ENCODE results near the gene DLGAP1.
"Not testable (repeated sequence)": the region's sequence is repeated elsewhere in the genome, so short reads cannot be mapped to it uniquely, and the experiment has no call there.

Gene DLGAP1

GRCh38 chr18:4385876-4386275, 69.2 kb downstream of the DLGAP1 start:
- no peak for DNase-seq (ENCODE audit: low read depth)

GRCh38 chr18:4384932-4385331, 70.2 kb downstream of the DLGAP1 start:
- DNase-seq (ENCODE audit: low read depth) = no peak

DNA sequence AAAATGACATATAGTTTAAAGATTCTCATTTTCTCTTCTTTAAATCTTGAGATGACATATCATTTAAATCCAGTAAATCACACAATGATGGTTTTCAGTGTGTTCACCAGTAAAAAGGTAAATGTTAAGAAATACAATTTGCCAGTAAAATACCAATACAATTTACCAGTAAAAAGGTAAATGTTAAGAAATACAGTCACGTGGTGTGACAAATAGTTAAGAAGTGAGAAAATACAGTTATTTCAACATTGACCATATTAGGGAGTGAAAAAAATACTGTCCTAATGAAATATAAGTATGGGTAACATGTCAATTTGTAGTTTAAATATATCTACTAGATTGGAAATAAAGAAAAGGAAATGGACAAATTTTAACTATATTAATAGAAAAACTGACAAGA, 80.5 kb downstream of the DLGAP1 start:
- DNase-seq (ENCODE audit: low read depth) = no peak

DNA sequence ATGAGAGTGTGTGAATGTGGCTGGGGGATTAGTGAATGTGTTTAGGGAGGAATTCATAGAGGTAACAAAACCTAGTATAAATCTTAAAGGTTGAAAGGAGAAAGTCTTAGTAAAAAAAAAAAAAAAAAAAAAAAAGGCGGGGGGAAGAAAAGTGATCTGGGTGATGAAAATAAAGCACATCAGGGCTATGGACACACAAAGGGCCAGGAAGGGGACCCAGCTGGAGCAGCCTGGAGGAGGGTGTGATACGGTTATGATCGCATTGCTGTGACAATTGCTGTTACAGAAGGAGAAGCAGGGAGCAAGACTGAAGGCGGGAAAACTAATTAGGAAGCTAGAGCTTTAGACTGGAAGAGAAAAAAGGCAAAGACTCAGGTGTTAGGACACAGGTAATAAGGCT, 85.4 kb downstream of the DLGAP1 start:
- DNase-seq (ENCODE audit: low read depth) = no peak

- no peak for DNase-seq (ENCODE audit: low read depth)
Observed at GRCh38 chr18:4360221-4360715, 94.8 kb downstream of the DLGAP1 start.

DNA sequence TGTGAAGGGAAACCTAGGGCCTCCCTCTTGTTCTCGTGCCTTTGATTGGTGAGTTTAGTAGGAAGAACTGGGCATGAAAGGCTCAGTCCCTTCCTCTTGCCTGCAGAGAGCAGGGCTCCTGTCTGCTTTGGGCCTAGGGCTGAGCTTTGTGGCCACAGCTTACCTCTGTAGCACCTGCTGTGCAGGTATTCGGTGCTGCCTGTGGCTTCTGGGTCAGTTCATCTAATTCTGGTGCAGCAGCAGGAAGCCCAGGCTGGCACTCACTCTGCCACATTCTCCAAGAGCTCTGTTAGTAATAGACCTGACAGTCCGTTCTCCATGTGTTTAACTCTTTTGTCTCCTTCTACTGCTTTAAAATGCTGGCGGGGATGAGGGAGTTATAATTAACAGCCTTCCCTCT, 96.5 kb downstream of the DLGAP1 start:
- no peak for DNase-seq (ENCODE audit: low read depth)

DNA sequence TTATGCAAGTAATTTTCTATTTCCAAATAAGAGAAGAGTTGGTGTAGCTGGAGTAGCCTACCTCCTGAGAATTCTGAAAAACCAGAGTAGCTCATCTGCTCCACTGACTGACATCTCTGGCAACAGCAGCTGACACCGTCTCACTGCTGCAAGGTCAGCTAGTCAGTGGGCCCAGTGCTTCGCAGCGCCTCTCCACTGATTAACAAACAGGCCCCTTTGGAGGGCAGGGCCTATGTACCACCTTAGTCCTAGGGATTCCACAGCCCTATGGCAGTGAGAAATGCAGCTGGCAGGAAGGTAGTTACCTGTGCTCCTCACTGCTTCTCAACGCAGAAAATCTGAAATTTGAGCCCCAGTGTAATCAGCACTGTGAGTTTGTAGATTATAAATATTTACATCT, 97.5 kb downstream of the DLGAP1 start:
- no peak for DNase-seq (ENCODE audit: low read depth)

- DNase-seq (ENCODE audit: low read depth) = no peak
Observed at GRCh38 chr18:4356929-4357328, 98.2 kb downstream of the DLGAP1 start.

GRCh38 chr18:4353853-4354418, 101.2 kb downstream of the DLGAP1 start:
- no peak for DNase-seq (ENCODE audit: low read depth)

DNA sequence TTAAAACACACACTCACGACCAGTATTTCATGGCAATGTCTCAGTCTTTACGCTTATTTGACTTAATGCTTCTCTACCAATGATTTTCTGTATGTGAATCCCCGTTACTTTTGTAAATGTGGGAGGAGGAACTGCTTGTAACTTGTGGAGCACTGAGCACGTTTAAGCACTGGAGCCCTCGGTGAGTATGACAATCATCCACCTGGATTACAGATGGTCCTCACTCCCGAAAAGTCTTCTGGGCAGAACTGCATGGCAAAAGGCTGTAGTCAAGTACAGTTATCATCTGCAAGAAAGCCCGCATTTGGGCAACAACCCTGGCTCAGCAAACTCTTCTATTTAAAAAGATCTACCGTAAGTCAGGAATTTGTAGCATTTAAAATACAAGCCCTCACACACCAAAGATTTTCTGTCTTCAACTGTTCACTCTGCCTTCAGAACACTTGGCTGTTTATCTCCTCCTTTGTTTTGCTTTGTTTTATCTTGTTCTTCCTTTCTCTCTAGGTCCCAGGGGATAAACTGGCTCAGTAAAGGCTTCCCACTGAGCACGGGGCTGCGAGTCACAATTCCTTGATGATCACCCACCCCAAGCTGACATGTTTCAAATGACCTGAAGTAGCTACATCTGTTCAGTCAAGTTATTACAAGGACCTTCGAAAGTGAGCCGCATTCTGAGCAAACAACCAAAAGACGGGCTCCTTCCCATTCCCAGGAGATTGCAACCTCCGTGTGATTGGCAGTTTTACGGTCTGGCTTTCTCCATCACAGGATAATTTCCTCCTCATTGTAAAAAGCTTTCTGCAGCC, 102.2 kb downstream of the DLGAP1 start:
- DNase-seq (ENCODE audit: low read depth) = no peak

- no peak for DNase-seq (ENCODE audit: low read depth)
Observed at GRCh38 chr18:4351005-4351404, 104.1 kb downstream of the DLGAP1 start.

- no peak for DNase-seq (ENCODE audit: low read depth)
Observed at GRCh38 chr18:4335386-4335785, 119.7 kb downstream of the DLGAP1 start.

- DNase-seq (ENCODE audit: low read depth) = no peak
Observed at GRCh38 chr18:4333043-4333442, 122.1 kb downstream of the DLGAP1 start.

- no peak for DNase-seq (ENCODE audit: low read depth)
Observed at GRCh38 chr18:4319738-4320677, 135.1 kb downstream of the DLGAP1 start.

DNA sequence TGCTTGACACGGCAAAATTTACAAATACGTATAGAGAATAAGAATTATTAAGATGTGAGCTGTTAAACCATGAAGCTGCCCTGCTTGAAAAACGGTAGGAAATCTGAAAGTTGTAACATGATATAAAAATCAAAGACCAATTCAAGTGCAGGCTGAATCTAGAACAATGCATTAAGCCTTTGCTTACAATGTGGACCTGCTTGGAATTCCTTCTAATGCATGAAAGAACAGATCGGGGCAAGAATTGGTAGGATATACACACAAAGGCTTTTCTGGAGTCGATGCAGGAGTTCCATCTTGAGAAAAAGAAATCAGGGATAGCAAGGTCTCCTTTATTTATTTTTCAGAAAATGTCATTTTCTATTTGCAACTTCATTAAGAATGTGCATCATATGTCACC, 136.8 kb downstream of the DLGAP1 start:
- no peak for DNase-seq (ENCODE audit: low read depth)

GRCh38 chr18:4311945-4312344, 143.2 kb downstream of the DLGAP1 start:
- not testable (repeated sequence) for DNase-seq (ENCODE audit: low read depth)

DNA sequence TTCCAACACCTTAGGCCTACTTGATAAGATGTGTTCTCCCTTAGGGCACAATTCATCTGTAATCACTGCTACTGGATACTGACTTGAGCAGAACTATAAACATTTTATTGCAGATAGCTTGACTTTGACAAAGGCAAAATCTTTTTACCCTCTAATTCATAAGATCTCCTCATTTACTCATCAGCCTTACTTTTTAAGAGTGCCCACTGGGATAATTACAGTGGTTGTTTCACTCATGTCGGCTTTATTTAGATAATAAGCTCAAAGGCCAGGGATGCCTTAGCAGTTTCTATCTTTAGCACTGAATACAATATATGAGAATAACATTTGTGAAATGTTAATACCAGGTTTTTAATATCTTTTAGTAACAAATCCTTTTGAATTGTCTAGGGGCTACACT, 144.0 kb downstream of the DLGAP1 start:
- DNase-seq (ENCODE audit: low read depth) = no peak

GRCh38 chr18:4309227-4309626, 145.9 kb downstream of the DLGAP1 start:
- no peak for DNase-seq (ENCODE audit: low read depth)

GRCh38 chr18:4308576-4308975, 146.5 kb downstream of the DLGAP1 start:
- no peak for DNase-seq (ENCODE audit: low read depth)

DNA sequence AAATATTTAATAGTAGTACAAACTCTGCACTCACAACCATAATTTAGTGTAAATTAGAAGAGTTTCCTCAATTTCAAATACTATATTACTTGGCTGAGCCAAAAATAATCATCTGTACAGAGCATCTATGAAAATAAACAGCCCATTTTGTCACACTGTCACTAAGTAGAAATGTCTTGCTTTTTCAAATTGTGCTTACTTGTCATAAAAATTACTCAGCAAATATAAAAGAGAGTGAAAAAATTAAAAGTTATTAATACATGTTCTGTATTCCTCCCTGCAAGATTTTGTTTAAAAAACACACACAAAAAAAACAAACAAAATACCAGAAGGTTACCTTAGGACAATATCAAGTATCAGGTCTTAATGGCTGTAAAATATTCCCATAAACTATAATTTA, 155.7 kb downstream of the DLGAP1 start:
- no peak for DNase-seq (ENCODE audit: low read depth)

DNA sequence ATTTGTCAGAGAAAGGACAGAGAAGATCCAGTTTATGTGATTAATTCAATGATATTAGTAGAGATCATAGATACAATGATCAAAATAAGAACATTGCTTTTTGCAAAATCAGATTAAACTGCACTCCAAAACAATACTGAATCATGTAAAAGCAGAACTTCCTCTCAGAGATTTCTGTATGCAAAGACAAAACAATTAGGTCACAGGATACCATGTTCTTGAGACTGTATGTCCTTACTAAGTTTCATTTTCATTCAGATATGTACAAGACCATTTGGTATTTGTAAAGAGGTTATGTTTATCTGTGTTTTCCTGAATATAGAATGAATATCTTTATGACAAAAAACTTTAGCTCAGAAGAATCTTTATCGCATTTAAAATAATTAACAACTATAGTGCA, 161.8 kb downstream of the DLGAP1 start:
- no peak for DNase-seq (ENCODE audit: low read depth)

GRCh38 chr18:4292696-4293095, 162.4 kb downstream of the DLGAP1 start:
- no peak for DNase-seq (ENCODE audit: low read depth)

DNA sequence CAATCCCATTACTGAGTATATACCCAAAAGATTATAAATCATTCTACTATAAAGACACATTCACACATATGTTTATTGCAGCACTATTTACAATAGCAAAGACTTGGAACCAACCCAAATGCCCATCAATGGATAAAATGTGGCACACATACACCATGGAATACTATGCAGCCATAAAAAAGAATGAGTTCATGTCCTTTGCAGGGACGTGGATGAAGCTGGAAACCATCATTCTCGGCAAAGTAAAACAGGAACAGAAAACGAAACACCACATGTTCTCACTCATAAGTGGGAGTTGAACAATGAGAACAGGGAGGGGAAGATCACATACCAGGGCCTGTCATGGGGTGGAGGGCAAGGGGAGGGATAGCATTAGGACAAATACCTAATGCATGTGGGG, 167.8 kb downstream of the DLGAP1 start:
- not testable (repeated sequence) for DNase-seq (ENCODE audit: low read depth)

All from T-helper 22 cell (primary cell).